Measurements from ENCODE around the gene GRIP1.

The GRIP1 gene

DNA sequence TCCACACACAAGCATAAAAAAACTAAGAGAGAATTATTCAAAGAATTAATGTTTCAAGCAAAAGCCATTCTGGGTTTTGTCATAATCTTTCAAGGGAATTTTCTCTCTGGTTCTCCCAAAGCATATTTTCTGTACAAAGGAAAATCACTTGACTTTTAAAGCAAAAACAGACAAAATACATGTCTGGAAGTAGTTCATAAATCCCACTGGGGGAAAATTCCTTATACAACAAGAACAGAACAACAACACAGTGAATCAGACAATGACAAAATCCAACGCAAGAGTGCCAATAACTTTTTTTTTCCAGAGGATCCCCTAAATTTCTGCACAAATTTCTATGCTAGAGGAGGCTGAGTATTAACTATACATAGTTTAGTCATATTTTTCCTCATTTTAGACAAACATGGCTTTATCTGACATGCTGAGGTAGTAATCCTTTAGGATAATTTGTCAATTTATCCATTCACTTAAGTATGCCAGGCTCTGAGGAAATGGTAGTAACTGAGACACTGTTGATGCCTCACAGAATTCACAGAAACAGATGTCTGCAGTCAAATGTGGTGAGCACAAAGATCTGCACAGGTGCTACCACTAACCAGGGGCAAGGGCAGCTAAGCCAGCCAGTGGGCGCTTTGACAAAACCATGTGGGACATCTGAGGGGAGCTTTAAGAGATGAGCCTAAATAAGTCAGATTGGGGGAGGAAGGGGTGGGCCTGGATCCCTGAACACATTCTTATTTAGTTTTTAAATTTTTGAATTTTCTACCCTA, 38.0 kb downstream of the GRIP1 start:
- DNase-seq = no peak

DNA sequence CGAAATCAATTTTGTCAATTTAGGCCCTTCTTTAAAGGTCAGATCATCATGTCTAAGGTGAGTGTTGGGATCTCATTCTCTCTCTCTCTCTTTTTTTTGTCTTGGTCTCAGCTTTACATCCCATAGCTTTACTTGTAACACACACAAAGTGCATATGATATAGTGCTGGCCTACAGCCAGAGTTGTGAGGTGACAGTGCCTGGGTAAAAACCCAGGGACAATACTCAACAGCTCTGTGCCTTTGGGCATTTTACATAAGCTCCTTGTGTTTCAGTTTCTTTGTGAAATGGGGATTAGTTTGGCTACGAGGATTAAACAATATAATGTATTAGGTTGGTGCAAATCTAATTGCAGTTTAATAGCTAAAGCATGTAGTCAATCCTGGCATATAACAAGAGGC, 40.2 kb downstream of the GRIP1 start:
- no peak for DNase-seq

DNA sequence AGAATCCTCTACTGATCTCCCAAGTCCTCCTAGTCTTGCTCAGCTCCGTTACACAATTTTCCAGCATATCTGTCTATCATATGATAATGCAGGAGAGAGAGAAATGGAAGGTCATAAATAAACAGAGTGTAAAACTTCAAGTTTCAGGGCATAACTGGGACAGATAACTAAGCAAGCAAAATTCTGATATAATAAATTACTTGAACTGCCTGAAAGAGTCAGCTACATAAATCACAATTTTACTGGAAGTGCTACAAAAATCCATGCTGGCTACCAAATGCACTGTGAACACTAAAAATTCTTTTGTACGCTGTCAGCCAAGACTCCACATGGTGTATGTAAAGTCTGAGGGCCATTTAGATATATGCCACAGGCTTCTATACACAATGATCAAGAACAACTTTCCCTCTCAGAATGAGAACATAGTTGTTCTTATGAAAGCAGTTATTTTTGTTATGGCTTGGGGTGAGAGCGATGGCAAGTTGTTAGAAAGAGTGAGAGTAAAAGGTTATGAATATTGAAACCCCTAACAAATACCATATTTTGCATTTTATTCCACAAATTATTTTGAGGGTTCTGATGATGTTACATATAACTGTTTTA, 41.1 kb downstream of the GRIP1 start:
- DNase-seq = peak; percentile 20

DNA sequence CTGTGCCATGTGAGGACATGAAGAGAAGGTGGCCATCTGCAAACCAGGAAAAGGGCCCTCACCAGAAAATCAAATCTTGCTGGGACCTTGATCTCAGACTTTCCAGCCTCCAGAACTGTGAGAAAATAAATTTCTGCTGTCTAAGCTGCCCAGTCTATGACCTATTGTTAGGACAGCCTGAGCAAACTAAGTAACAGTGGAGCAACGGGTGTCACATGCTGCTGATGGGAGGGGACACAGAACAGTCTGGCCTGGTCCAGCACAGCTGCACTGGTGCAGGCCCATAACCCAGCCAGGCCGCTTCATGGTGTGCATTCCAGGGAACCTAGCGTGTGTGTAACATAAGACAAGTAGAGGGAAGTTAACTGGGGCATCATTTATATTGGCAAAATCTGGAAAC, 42.1 kb downstream of the GRIP1 start:
- DNase-seq = no peak

DNA sequence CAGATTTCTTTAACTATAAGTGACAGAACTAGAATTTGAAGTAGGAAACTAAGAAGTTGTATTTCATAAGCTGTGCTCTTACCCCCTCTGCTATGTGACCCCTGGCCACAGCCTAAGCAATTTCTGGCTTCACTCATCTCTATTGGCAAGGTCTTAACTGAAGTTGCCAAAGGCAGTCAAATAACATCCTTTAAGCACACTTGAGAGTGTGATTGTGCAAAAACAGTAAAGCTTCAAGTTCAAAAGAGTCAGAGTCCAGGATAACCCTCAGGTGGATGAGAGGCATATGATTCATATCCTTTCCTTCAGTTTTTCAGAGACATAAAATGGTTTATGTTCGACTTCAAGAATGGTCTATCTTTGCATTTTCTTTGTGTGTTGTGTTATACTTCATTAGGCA, 45.2 kb downstream of the GRIP1 start:
- DNase-seq = no peak

DNA sequence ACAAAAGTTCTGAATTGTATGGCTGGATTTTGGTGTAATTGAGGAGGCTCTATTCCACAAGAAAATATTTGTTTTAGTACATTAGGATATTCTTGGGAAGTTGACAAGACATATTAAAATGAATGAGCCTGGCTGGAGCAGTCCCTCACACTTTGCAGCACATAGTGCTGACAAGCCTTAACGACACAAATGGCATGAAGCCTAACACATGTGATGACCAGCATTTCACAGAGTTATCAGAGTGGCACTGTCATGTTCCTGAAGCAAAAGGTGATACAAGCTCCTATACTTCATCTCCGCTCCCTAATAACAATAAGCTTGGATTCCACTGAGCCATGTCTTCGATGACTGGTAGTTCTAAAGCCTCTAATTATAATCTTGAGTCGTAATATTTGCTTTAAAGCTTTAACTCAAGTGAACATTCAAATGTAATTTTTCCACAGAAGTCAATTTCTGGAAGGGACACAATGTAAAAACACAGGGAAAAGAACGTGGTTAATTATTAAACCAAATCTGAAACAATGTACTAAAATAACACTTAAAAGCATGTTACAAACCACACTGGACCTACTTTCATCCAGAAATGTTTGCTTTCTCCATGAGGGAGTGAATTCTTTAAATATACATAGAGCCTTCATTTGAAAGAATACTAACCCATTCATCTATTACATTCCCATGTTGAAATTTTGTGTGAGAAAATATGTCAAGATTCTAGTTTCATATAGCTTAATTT, 49.6 kb downstream of the GRIP1 start:
- DNase-seq = peak; percentile 34

DNA sequence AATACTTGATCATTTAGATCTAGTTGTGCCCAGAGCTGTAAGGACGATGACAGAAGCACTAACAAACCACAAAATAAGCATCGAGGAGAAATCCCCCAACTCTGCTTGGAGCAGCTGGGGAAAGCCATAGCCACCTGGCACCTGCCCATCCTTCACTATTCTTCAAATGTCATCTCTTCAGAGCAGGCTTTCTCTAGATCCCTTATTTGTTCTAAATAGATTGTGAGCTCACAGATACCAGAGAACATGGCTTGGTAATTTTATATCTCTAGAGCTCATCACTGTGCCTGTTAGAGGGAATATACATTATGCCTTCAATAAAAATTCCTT, 50.9 kb downstream of the GRIP1 start:
- no peak for DNase-seq

DNA sequence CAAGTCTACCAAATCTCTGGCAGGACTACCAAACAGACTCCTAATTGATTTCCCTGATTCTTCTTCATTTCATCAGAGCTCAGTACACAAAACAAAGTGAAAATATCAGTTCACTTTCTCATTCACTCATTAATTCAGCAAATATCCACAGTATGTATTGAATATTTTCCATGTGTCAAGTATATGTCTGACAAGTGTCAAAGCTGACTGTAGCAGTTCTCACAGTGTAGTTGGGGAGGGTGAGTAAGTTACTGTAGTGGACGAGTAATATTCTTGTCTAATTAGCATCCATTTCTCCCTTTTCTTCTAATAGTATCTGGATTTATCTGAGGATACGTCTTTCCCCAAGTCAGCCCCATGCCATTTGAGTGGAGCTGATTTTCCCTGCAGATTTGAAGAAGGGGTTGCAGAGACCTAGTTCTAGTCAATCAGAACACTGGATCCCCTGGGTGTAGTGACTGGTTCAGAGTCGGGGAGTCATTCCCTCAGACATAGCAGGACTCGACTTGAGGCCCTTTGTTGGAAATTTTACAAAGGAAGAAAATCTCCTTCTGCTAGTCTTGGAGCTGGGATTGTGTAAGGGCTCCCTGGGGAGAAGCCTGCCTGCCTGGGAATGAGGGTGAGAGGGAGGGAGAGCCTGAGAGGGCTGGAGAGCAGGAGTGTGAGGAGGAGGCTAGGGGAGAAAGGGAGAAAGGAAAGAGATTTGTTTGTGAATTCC, 51.4 kb downstream of the GRIP1 start:
- DNase-seq = peak; percentile 51

DNA sequence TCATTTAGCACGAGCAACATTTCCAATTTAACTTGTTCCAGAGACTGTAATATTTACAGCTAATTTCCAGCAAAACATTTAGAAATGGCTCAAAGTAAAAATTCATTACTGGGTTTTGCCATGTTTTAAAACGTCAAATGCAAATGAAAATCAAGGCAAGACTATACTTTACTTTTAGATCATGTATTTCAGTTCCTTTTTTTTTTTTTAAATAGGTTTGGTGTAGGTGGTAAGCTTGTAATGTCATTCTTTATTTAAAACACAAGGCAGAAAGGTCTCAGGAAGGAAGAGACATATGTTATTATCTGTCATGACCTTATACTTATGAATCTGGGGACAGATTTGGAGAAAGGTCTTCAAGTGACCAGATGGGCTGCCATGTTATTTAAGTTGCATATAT, 54.1 kb downstream of the GRIP1 start:
- DNase-seq = no peak

DNA sequence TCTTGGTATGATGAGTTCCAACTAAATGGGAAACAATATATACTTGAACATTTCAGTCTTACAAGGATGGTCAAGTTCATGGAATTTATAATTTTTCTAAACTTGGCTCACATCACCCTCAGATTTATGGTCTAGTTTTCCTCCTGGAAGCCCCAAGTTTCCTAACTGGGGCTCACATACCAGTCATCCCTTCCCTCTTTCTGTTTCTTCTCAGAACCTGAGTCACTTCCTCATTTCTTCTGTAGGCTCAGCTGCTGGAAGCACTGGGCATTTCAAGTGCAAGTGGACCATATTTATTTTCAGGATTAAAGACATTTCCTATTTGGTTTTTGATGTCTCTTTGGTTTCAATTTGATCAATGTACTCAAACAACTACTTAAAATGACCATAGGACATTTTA, 55.4 kb downstream of the GRIP1 start:
- DNase-seq = no peak

DNA sequence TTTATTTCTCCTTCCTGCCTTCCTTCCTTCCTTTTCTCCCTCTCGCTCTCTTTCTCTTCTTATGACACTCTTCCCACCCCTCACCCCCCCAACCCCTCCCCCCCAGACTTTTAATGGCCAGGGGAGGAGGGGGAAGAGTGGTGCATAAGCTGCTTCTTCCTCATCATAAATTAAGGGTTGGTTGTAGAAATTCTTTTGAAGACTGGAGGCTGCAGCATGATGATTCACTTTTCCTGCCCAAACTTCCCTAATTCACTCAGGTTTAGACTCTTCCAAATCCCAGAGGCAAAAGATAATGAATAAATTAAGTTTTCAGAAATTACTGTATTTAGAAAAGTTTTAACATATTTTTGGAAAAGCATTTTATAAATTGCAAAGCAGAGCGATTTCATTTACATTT, 58.2 kb downstream of the GRIP1 start:
- DNase-seq = no peak

DNA sequence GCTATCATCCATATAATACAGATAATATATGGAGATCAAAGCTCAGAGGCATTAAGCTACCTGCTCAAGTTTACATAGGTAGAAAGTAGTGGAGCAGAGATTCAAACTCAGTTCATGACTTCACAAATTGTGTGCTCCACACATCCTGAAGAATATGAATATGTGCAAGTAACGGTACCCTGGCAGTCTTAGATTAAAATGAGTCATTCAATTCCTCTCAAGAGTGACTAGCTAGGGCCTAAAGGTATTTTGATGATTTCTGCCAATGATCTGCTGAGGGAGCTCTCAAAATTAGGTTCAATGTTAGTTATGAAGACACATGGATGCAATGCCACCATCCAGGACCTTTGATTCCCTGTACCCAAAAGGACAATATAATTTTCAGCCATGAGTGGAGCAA, 58.9 kb downstream of the GRIP1 start:
- peak; percentile 14 for DNase-seq

DNA sequence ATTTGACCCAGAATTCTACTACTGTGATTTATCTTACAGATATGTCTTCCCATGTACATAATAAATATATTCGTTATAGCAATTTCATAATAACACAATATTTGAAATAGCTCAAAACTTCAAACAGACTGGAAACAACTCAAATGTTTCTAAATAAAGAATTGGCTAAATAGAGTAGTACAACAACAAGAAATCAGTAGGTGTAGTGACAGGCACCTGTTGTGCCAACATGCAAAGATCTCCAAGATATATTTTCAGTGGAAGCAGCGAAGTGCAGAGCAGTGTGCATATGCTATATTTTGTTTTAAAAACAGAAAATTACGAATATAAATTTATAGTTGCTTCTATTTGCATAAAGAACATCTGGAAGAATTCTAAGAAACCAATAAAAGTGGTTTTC, 60.9 kb downstream of the GRIP1 start:
- no peak for DNase-seq

DNA sequence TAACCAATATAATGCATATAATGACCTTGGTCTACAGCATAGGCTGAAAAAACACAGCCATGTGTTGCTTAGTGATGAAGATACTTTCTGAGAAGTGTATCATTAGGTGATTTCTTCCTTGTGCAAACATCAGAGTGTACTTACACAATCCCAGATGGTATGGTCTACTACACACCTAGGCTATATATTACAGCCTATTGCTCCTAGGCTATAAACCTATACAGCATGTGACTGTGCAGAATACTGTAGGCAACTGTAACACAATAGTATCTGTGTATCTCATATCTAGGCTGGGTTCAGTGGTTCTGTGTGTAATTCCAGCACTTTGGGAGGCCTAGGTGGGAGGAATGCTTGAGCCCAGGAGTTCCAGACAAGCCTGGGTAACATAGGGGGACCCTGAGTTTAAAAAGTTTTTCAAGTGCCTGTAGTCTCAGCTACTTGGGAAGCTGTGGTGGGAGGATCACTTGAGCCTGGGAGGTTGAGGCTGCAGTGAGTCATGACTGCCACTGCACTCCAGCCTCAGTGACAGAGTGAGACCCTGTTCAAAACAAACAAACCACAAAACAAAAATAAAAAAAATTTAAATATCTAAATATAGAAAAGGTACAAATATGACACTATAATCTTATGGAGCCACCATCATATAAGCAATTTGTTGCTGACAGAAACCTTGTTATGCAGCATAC, 66.6 kb downstream of the GRIP1 start:
- DNase-seq = no peak

DNA sequence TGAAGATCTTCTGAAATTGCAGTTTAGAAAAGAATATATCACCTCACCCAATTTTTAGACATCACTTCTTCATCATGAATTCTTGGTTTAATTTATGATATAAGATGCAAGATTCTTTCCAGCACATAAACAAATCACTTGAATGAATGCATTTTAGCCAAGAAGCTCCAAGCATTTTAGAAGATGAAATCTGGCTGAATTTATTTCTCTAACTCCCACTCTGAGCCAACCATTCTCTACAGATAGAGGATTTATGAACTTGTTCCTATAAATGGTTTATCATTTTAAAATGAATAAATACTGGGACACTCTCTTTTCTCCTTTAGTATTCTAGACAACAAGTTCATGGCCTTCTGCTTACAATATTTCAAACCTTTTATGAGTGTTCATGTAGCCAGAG, 71.7 kb downstream of the GRIP1 start:
- DNase-seq = no peak

DNA sequence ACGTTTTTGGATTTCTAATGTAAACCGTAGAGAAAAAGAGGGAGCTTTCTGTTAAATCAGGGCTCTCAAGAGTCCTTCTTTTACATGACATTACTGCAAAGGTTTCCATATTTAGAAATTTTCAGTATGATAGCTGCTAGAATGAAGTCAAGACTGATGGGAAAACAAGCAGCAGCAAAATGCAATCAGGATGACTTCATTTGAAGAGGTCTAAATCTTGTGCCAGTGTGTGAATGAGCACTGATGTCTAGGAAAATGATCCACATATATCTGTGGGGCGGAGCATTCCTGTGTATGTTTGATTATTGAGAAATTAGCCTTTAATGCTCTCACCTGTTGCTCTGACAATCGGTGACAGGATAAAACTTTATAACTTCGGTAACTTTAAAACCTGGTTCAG, 73.6 kb downstream of the GRIP1 start:
- DNase-seq = no peak

DNA sequence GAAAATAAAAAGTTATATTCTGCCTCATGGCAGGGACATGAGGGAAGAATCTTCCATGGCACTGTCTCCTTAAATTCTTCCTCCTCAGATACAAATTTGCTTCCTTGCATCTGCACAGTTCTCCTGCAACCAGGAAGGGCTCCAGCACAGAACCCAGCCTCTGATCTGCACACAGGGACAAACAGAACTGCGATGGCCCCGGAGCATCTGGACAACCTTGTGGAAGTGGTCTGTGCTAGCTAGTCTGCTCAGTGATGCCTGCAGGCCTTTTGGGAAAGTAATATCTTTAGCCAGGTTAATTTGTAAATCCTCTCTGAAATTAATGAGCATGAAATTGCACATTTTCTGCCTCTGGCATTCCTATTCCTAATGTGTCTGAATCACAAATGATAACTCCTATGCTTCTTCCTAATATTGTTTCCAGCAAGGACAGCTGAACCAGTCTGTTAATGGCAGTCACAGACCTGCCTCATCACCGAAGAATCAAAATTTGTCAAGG, 74.8 kb downstream of the GRIP1 start:
- no peak for DNase-seq

DNA sequence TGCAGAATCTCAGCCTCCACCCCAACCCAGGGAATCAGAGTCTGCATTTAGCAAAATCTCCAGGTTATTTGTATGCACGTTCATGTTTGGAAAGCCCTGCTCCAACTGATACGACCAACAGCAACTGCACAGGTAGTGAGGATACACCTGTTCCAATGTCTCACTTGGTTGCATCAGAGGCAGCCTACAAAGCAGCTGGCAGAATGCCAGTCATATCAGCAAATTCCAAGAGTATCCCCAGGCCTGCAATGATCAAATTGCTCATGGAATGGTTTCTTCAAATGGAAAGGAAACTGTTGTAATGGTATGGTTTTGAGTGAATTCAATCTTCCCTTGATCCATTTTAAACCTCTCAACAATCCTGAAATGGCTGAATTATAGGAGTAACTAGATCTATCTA, 75.4 kb downstream of the GRIP1 start:
- no peak for DNase-seq

DNA sequence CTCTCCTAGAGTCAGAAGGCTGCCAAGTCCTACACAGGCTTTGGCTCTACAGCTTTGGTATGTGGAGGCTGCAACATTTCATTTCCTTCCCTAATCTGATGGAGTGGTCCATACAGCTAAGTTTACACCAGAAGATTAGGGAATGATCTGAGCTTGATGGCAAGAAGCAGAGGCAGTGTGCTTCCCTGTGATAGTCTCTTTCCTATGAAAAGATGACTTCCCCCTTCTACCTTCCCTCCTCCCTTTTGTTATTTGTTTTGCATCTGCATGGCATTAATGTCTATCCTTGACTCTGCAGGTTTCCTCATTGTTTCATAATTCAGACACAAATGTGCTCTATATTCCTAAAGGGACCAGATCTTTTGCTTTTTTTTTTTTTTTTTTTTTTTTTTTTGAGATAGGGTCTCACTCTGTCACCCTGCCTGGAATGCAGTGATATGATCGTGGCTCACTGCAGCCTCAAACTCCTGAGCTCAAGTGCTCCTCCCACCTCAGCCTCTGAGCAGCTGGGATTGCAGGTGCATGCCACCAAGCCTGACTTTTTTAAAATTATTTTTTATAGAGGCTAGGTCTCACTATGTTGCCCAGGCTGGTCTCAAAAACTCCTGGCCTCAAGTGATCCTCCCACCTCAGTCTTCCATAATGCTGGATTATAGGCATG, 76.3 kb downstream of the GRIP1 start:
- no peak for DNase-seq

DNA sequence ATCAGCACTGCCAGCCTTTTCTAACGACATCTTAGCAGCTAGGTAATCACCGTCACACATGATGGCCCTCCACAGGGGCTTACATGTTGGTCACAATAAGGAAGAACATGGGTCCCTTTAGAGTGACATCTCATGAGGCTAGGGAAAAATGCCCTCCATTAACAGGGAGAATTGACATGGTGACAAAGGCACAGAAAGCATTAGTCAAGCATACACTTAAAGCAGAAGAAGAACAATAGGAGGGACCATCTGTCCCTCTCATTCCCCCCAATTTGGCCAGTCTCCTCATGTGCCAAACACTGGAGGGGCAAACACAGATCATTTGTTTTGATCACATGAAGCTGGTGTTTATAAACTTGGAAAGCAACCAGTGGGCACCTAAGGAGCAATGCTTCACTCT, 78.0 kb downstream of the GRIP1 start:
- DNase-seq = no peak

DNA sequence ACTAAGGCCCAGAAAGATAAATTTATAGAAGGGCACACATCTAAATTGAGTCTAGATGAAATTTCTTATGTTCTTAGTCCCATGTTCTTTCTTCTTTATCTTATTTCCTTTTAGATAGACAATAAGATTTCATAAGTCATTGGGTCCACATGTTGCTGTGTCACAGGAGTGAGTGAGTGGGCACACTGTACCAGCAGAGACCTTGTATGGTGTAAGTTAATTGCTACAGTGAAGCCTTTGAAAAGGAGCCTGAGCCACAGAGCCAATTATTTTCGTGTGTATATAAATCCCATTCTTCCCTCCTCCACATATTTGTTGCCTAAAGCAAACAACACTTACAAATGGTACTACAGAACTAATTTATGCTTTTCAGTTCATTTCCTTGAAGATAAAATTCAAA, 79.1 kb downstream of the GRIP1 start:
- no peak for DNase-seq

DNA sequence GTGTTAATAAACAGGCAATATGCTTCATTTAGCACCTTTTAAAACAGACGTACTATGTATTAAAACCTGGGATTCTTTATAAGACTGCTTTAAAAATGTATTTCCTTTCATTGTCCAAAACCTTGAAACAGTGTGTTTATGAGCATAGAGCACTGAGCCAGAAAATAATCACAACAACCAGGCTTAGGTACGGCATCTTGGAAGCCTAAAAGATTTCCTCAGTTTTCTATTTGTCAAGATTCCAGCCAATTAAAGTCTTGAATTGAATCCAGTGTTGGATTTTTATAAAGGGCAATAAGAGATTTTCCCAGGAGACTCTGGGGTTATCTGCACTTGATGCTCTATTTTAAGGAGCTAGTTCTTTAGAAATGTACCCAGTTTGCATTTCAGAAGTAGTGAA, 80.3 kb downstream of the GRIP1 start:
- no peak for DNase-seq
